ENCODE measurements around the gene LPIN2.

The LPIN2 gene

DNA sequence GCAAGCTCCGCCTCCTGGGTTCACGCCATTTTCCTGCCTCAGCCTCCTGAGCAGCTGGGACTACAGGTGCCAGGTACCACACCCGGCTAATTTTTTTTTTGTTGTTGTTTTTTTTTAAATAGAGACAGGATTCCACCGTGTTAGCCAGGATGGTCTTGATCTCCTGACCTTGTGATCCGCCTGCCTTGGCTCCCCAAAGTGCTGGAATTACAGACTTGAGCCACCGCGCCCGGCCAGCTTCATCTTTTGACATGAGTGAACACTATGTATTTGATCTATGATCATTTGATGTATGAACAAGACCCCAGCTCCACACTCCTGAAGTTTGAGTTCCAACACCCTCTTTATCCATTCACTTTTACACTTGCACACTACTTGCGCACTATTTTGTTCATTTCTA is 43.4 kb upstream of the LPIN2 start:
- TF ChIP-seq POLR2AphosphoS5 (IDR thresholded peaks at IDR 0.05; ENCODE audit: low read depth) (no peak), CTCF (IDR thresholded peaks at IDR 0.05; ENCODE audit: insufficient read depth, low read length) (no peak), REST (IDR thresholded peaks at IDR 0.05; ENCODE audit: insufficient replicate concordance, low read depth) (no peak), GABPA (IDR thresholded peaks at IDR 0.05; ENCODE audit: low read depth) (no peak), SPI1 (IDR thresholded peaks at IDR 0.05; ENCODE audit: borderline replicate concordance, low read depth) (no peak)
- DNase-seq (ENCODE audit: low read depth in 1 of 2, low spot score in 1 of 2): no peak
- Histone ChIP-seq H3K4me3 (replicated peaks; ENCODE audit: insufficient read depth, low read length) (no peak overlapping the region), H3K27me3 (ENCODE audit: insufficient read depth, poor library complexity, severe bottlenecking) (no peaks in the 10 kb centered on the region), H3K27ac (replicated peaks) (no peak overlapping the region)

DNA sequence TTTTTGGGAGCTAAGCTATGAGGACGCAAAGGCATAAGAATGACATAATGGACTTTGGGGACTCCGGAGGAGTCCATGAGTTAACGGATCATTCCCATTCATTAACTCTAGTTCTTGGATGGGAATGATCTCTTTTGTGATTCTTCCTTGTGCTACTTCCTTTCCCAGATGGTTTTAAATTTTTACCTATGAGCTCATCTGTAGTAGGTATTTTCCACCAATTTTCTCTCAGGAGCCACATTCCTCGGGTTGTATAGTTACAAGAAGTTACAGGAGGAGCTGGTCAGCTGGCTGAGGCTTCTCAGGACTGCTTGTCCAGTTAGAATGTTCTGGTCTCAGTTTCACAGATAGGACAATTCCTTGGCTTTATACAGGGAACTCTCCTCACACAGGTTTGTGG is 42.9 kb upstream of the LPIN2 start:
- no peaks in the 10 kb centered on the region for H3K27me3 ChIP-seq (ENCODE audit: insufficient read depth, poor library complexity, severe bottlenecking)
- no peak overlapping the region for H3K4me3 ChIP-seq (replicated peaks; ENCODE audit: insufficient read depth, low read length)
- TF ChIP-seq CTCF (IDR thresholded peaks at IDR 0.05; ENCODE audit: insufficient read depth, low read length) (no peak), SPI1 (IDR thresholded peaks at IDR 0.05; ENCODE audit: borderline replicate concordance, low read depth) (no peak), POLR2AphosphoS5 (IDR thresholded peaks at IDR 0.05; ENCODE audit: low read depth) (no peak), REST (IDR thresholded peaks at IDR 0.05; ENCODE audit: insufficient replicate concordance, low read depth) (no peak)
- no peak overlapping the region for H3K27ac ChIP-seq (replicated peaks)
- no peak for DNase-seq (ENCODE audit: low read depth in 1 of 2, low spot score in 1 of 2)

DNA sequence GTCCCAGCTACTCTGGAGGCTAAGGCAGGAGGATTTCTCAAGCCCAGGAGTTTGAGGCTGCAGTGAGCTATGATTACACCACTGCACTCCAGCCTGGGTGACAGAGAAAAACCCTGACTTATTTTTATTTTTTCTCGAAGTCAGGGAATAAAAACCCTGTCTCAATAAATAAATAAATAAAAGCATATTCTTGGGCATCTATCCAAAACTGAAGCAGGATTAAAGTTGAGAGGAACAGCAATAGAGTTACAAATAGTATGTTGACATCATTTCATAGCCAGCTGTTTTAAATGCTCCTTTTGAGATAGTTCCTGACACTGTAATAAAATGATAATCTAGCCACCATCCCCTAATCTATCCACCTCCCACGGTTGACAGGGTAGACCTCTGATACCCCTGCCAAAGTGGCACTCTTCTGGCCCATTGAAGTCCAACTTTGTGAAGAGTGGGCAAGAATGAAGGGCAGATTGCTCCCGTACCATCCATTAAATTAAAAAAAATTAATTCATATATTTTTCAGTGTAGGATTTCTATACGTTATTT is 42.3 kb upstream of the LPIN2 start:
- Histone ChIP-seq H3K4me3 (replicated peaks; ENCODE audit: insufficient read depth, low read length) (no peak overlapping the region), H3K27me3 (ENCODE audit: insufficient read depth, poor library complexity, severe bottlenecking) (no peaks in the 10 kb centered on the region), H3K27ac (replicated peaks) (no peak overlapping the region)
- no peak for DNase-seq (ENCODE audit: low read depth in 1 of 2, low spot score in 1 of 2)
- TF ChIP-seq GABPA (IDR thresholded peaks at IDR 0.05; ENCODE audit: low read depth) (no peak), POLR2AphosphoS5 (IDR thresholded peaks at IDR 0.05; ENCODE audit: low read depth) (no peak), CTCF (IDR thresholded peaks at IDR 0.05; ENCODE audit: insufficient read depth, low read length) (no peak), REST (IDR thresholded peaks at IDR 0.05; ENCODE audit: insufficient replicate concordance, low read depth) (no peak), SPI1 (IDR thresholded peaks at IDR 0.05; ENCODE audit: borderline replicate concordance, low read depth) (no peak)

Measured in HL-60 (cell line).